ENCODE data around the gene ARHGEF10L.
A peak's percentile ranks its signal among the peaks of the same experiment; 100 is the strongest.

ARHGEF10L gene

GRCh38 chr1:17605582-17606344 is 66.3 kb downstream of the ARHGEF10L start:
- H3K36me3 ChIP-seq (ENCODE audit: control insufficient read depth, insufficient read depth, low read length): no peaks in the 10 kb centered on the region
- peaks cover 12% of the 10 kb centered on the region for H3K4me1 ChIP-seq (ENCODE audit: control insufficient read depth, insufficient read depth, low read length)
- no peak overlapping the region for H3K4me3 ChIP-seq (ENCODE audit: low read length)
- no peaks in the 10 kb centered on the region for H3K9me3 ChIP-seq (ENCODE audit: control insufficient read depth, low read length)
- H3K27me3 ChIP-seq (ENCODE audit: control insufficient read depth, insufficient read depth, low read length): no peaks in the 10 kb centered on the region
- peak overlapping the region; percentile 28 for H3K9ac ChIP-seq (ENCODE audit: low read length)

DNA sequence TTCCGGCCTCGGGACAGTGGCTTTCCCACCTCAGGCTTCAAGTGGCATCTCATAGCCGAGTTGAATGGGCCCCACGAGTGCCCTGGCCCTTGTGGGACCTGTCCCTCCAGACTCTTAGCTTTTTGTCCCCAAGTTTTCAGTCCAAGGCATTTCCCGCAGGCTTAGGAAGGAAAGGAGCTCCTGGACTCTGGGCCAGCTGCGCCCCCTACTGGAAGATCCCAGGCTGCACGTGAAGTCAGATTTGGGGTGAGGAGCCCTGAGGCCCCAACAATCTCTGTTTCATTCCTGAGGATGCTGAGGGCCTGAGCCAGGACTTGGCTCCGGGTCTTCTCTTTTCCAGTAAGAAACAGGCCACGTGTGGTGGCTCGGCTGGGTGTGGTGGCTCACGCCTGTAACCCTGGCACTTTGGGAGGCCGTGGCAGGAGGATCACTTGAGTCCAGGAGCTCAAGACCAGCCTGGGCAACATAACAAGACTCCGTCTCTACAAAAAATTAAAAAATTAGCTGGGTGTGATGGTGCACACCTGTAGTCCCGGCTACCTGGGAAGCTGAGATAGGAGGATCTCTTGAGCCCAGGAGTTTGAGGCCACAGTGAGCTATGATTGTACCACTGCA is 67.4 kb downstream of the ARHGEF10L start:
- no peak overlapping the region for H3K4me3 ChIP-seq (ENCODE audit: low read length)
- H3K4me1 ChIP-seq (ENCODE audit: control insufficient read depth, insufficient read depth, low read length): peaks cover 12% of the 10 kb centered on the region
- H3K27me3 ChIP-seq (ENCODE audit: control insufficient read depth, insufficient read depth, low read length): no peaks in the 10 kb centered on the region
- no peaks in the 10 kb centered on the region for H3K9me3 ChIP-seq (ENCODE audit: control insufficient read depth, low read length)
- H3K9ac ChIP-seq (ENCODE audit: low read length): no peak overlapping the region
- no peaks in the 10 kb centered on the region for H3K36me3 ChIP-seq (ENCODE audit: control insufficient read depth, insufficient read depth, low read length)

- no peak overlapping the region for H3K9ac ChIP-seq (ENCODE audit: low read length)
- no peaks in the 10 kb centered on the region for H3K36me3 ChIP-seq (ENCODE audit: control insufficient read depth, insufficient read depth, low read length)
- no peaks in the 10 kb centered on the region for H3K9me3 ChIP-seq (ENCODE audit: control insufficient read depth, low read length)
- peaks cover 12% of the 10 kb centered on the region for H3K4me1 ChIP-seq (ENCODE audit: control insufficient read depth, insufficient read depth, low read length)
- no peaks in the 10 kb centered on the region for H3K27me3 ChIP-seq (ENCODE audit: control insufficient read depth, insufficient read depth, low read length)
- no peak overlapping the region for H3K4me3 ChIP-seq (ENCODE audit: low read length)
Measured at GRCh38 chr1:17607644-17608581, 68.4 kb downstream of the ARHGEF10L start.

DNA sequence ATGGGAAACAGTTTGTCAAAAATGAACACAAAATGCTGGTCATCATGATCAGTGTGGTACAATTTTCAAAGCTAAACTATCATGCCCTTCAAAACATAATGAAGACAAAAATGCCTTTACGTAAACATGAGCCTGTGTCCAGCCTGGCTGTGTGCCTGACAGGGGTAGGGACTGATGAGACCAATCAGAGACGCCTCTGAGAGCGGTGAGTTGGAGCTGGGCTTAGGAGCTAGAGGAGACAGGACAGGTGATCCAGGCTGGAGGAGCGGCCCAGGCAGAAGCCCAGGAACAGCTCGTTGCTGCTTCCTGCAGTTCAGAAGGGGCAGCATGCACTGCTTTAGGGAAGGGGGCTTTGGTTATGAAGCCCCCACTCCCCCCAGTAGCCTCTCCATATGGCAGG is 70.0 kb downstream of the ARHGEF10L start:
- Histone ChIP-seq H3K9ac (ENCODE audit: low read length) (no peak overlapping the region), H3K36me3 (ENCODE audit: control insufficient read depth, insufficient read depth, low read length) (peaks cover 5% of the 10 kb centered on the region), H3K4me1 (ENCODE audit: control insufficient read depth, insufficient read depth, low read length) (peaks cover 12% of the 10 kb centered on the region), H3K27me3 (ENCODE audit: control insufficient read depth, insufficient read depth, low read length) (no peaks in the 10 kb centered on the region), H3K9me3 (ENCODE audit: control insufficient read depth, low read length) (no peaks in the 10 kb centered on the region), H3K4me3 (ENCODE audit: low read length) (no peak overlapping the region)

DNA sequence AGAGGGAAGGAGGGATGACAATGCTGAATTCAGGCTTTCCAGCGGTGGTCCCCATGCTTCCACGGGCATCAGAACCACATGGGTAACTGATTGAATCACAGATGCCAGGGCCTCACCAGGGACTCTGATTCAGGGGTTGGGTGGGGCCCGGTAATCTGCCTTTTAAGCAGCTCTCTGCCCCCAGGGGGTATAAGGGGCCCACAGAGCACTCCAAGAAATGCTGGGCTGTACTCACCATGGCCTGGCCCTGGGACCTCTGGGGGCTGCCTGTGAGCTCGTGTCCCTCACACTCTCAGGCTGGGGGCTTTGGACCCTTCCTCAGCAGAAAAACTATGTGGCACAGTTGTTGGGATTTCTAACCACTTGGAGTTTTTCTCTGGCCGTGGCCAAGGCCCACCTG is 70.6 kb downstream of the ARHGEF10L start:
- H3K9me3 ChIP-seq (ENCODE audit: control insufficient read depth, low read length): no peaks in the 10 kb centered on the region
- no peak overlapping the region for H3K9ac ChIP-seq (ENCODE audit: low read length)
- no peaks in the 10 kb centered on the region for H3K27me3 ChIP-seq (ENCODE audit: control insufficient read depth, insufficient read depth, low read length)
- peaks cover 5% of the 10 kb centered on the region for H3K36me3 ChIP-seq (ENCODE audit: control insufficient read depth, insufficient read depth, low read length)
- no peak overlapping the region for H3K4me3 ChIP-seq (ENCODE audit: low read length)
- peaks cover 12% of the 10 kb centered on the region for H3K4me1 ChIP-seq (ENCODE audit: control insufficient read depth, insufficient read depth, low read length)

DNA sequence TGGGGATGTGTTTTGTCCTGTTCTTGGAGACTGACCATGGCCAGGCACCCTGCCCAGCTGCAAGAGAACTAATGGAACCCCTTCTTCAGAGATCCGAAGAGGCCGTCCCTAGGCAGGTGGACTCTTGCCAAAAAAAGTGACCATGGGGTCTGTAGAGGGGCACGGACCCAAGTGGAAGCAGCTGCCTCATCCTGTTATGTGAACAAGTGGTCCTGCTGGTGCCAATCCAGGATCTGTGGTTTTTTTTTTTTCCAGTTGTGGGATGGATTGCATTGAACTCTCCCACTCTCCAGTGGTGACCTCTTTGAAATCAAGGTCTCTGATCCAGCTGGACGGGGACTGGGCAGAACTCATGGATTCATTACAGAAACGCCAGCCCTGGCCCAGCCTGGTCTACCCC is 71.2 kb downstream of the ARHGEF10L start:
- no peak overlapping the region for H3K4me3 ChIP-seq (ENCODE audit: low read length)
- H3K4me1 ChIP-seq (ENCODE audit: control insufficient read depth, insufficient read depth, low read length): peaks cover 9% of the 10 kb centered on the region
- peaks cover 5% of the 10 kb centered on the region for H3K36me3 ChIP-seq (ENCODE audit: control insufficient read depth, insufficient read depth, low read length)
- no peak overlapping the region for H3K9ac ChIP-seq (ENCODE audit: low read length)
- no peaks in the 10 kb centered on the region for H3K9me3 ChIP-seq (ENCODE audit: control insufficient read depth, low read length)
- no peaks in the 10 kb centered on the region for H3K27me3 ChIP-seq (ENCODE audit: control insufficient read depth, insufficient read depth, low read length)

DNA sequence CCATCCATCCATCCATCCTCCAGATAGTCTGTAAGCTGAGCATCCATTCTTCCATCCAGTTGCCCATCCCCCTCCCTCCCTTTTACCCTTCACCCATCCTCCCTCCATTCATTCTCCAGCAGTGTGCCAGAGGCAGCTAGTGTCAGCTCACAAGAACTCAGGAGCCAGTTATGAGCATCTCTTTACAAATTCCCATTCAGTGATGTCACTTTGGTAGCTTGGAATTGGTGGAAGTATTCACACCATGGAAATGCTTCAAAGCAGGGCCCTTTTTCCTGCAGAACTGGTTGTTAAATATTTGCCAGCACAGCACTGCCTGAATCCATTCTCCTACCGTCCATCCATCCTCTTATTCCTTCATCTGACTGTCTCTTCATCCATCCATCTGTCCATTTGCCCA is 72.5 kb downstream of the ARHGEF10L start:
- no peak overlapping the region for H3K4me3 ChIP-seq (ENCODE audit: low read length)
- no peaks in the 10 kb centered on the region for H3K4me1 ChIP-seq (ENCODE audit: control insufficient read depth, insufficient read depth, low read length)
- H3K9ac ChIP-seq (ENCODE audit: low read length): no peak overlapping the region
- H3K27me3 ChIP-seq (ENCODE audit: control insufficient read depth, insufficient read depth, low read length): no peaks in the 10 kb centered on the region
- peaks cover 5% of the 10 kb centered on the region for H3K36me3 ChIP-seq (ENCODE audit: control insufficient read depth, insufficient read depth, low read length)
- no peaks in the 10 kb centered on the region for H3K9me3 ChIP-seq (ENCODE audit: control insufficient read depth, low read length)

- no peaks in the 10 kb centered on the region for H3K9me3 ChIP-seq (ENCODE audit: control insufficient read depth, low read length)
- no peaks in the 10 kb centered on the region for H3K4me1 ChIP-seq (ENCODE audit: control insufficient read depth, insufficient read depth, low read length)
- H3K9ac ChIP-seq (ENCODE audit: low read length): no peak overlapping the region
- no peak overlapping the region for H3K4me3 ChIP-seq (ENCODE audit: low read length)
- H3K27me3 ChIP-seq (ENCODE audit: control insufficient read depth, insufficient read depth, low read length): no peaks in the 10 kb centered on the region
- H3K36me3 ChIP-seq (ENCODE audit: control insufficient read depth, insufficient read depth, low read length): peaks cover 5% of the 10 kb centered on the region
Measured at GRCh38 chr1:17612831-17613230, 73.3 kb downstream of the ARHGEF10L start.

GRCh38 chr1:17614586-17614985 is 75.1 kb downstream of the ARHGEF10L start:
- Histone ChIP-seq H3K27me3 (ENCODE audit: control insufficient read depth, insufficient read depth, low read length) (no peaks in the 10 kb centered on the region), H3K36me3 (ENCODE audit: control insufficient read depth, insufficient read depth, low read length) (peaks cover 5% of the 10 kb centered on the region), H3K9ac (ENCODE audit: low read length) (no peak overlapping the region), H3K4me3 (ENCODE audit: low read length) (no peak overlapping the region), H3K4me1 (ENCODE audit: control insufficient read depth, insufficient read depth, low read length) (no peaks in the 10 kb centered on the region), H3K9me3 (ENCODE audit: control insufficient read depth, low read length) (no peaks in the 10 kb centered on the region)

- Histone ChIP-seq H3K36me3 (ENCODE audit: control insufficient read depth, insufficient read depth, low read length) (peaks cover 5% of the 10 kb centered on the region), H3K9ac (ENCODE audit: low read length) (no peak overlapping the region), H3K9me3 (ENCODE audit: control insufficient read depth, low read length) (no peaks in the 10 kb centered on the region)
Measured at GRCh38 chr1:17615157-17615556, 75.7 kb downstream of the ARHGEF10L start.

GRCh38 chr1:17615959-17616358 is 76.5 kb downstream of the ARHGEF10L start:
- Histone ChIP-seq H3K27me3 (ENCODE audit: control insufficient read depth, insufficient read depth, low read length) (no peaks in the 10 kb centered on the region), H3K9ac (ENCODE audit: low read length) (no peak overlapping the region), H3K36me3 (ENCODE audit: control insufficient read depth, insufficient read depth, low read length) (peaks cover 5% of the 10 kb centered on the region), H3K9me3 (ENCODE audit: control insufficient read depth, low read length) (no peaks in the 10 kb centered on the region), H3K4me1 (ENCODE audit: control insufficient read depth, insufficient read depth, low read length) (no peaks in the 10 kb centered on the region), H3K4me3 (ENCODE audit: low read length) (no peak overlapping the region)

More at GRCh38 chr1:17615157-17615556, 75.7 kb downstream of the ARHGEF10L start:
- Histone ChIP-seq H3K4me1 (ENCODE audit: control insufficient read depth, insufficient read depth, low read length) (no peaks in the 10 kb centered on the region), H3K4me3 (ENCODE audit: low read length) (no peak overlapping the region), H3K27me3 (ENCODE audit: control insufficient read depth, insufficient read depth, low read length) (no peaks in the 10 kb centered on the region)
